ENCODE measurements around the gene DAND5.
"Not testable (repeated sequence)": the region's sequence is repeated elsewhere in the genome, so short reads cannot be mapped to it uniquely, and the experiment has no call there.

- not testable (repeated sequence) for TF ChIP-seq CTCF (IDR thresholded peaks at IDR 0.05; ENCODE audit: low read depth, low read length); POLR2A (IDR thresholded peaks at IDR 0.05; ENCODE audit: extremely low read depth, insufficient read length)
These were observed 6.7 kb downstream of the DAND5 start for GRCh38 chr19:12976109-12976508.
